ENCODE data around the gene C19orf38.

The C19orf38 gene

GRCh38 chr19:10817291-10818038 is 30.8 kb upstream of the C19orf38 start:
- Mint-ChIP-seq H3K4me1 (peaks cover 41% of the 10 kb centered on the region), H3K9me3 (no peaks in the 10 kb centered on the region), H3K4me3 (no peak overlapping the region), H3K27ac (peak overlapping the region; percentile 72), H3K36me3 (peaks cover 73% of the 10 kb centered on the region)
- ATAC-seq = no peak
- DNase-seq (ENCODE audit: low spot score in 2 of 2) = no peak

GRCh38 chr19:10818301-10819123 is 29.7 kb upstream of the C19orf38 start:
- Mint-ChIP-seq H3K4me1 (peaks cover 33% of the 10 kb centered on the region), H3K4me3 (no peak overlapping the region), H3K36me3 (peaks cover 75% of the 10 kb centered on the region), H3K27ac (peak overlapping the region; percentile 72), H3K9me3 (no peaks in the 10 kb centered on the region)
- DNase-seq (ENCODE audit: low spot score in 2 of 2) (no peak), ATAC-seq (no peak)

- no peaks in the 10 kb centered on the region for H3K9me3 Mint-ChIP-seq
- ATAC-seq (no peak), DNase-seq (ENCODE audit: low spot score in 2 of 2) (no peak)
- H3K36me3 Mint-ChIP-seq = peaks cover 76% of the 10 kb centered on the region
- H3K4me3 Mint-ChIP-seq = no peak overlapping the region
- H3K4me1 Mint-ChIP-seq = peaks cover 28% of the 10 kb centered on the region
- peak overlapping the region; percentile 96 for H3K27ac Mint-ChIP-seq
Measured at GRCh38 chr19:10819124-10820060, 28.8 kb upstream of the C19orf38 start.

- peak; percentile 51 for ATAC-seq
- peak overlapping the region; percentile 96 for H3K27ac Mint-ChIP-seq
Measured at GRCh38 chr19:10820173-10820572, 28.0 kb upstream of the C19orf38 start.

GRCh38 chr19:10823690-10824089 is 24.5 kb upstream of the C19orf38 start:
- Mint-ChIP-seq H3K9me3 (no peaks in the 10 kb centered on the region), H3K4me3 (no peak overlapping the region), H3K4me1 (peaks cover 16% of the 10 kb centered on the region), H3K27ac (peak overlapping the region; percentile 50), H3K36me3 (peaks cover 98% of the 10 kb centered on the region)
- no peak for ATAC-seq
- DNase-seq (ENCODE audit: low spot score in 2 of 2) = no peak

More at GRCh38 chr19:10820173-10820572, 28.0 kb upstream of the C19orf38 start:
- Mint-ChIP-seq H3K36me3 (peaks cover 77% of the 10 kb centered on the region), H3K4me3 (no peak overlapping the region), H3K9me3 (no peaks in the 10 kb centered on the region), H3K4me1 (peaks cover 20% of the 10 kb centered on the region)
- no peak for DNase-seq (ENCODE audit: low spot score in 2 of 2)

GRCh38 chr19:10826231-10826630 is 22.0 kb upstream of the C19orf38 start:
- DNase-seq (ENCODE audit: low spot score in 2 of 2) = no peak
- Mint-ChIP-seq H3K36me3 (peaks cover 97% of the 10 kb centered on the region), H3K27ac (peak overlapping the region; percentile 54), H3K4me3 (no peak overlapping the region), H3K9me3 (no peaks in the 10 kb centered on the region), H3K4me1 (no peaks in the 10 kb centered on the region)
- no peak for ATAC-seq

GRCh38 chr19:10826846-10827245 is 21.4 kb upstream of the C19orf38 start:
- no peak for ATAC-seq
- H3K27ac Mint-ChIP-seq = no peak overlapping the region
- no peak overlapping the region for H3K4me3 Mint-ChIP-seq
- no peaks in the 10 kb centered on the region for H3K4me1 Mint-ChIP-seq
- peaks cover 97% of the 10 kb centered on the region for H3K36me3 Mint-ChIP-seq
- DNase-seq (ENCODE audit: low spot score in 2 of 2) = no peak
- no peaks in the 10 kb centered on the region for H3K9me3 Mint-ChIP-seq

- H3K4me3 Mint-ChIP-seq = no peak overlapping the region
- no peaks in the 10 kb centered on the region for H3K9me3 Mint-ChIP-seq
- H3K27ac Mint-ChIP-seq = peak overlapping the region; percentile 63
- DNase-seq (ENCODE audit: low spot score in 2 of 2) (no peak), ATAC-seq (peak; percentile 38)
- H3K36me3 Mint-ChIP-seq = peaks cover 97% of the 10 kb centered on the region
- no peaks in the 10 kb centered on the region for H3K4me1 Mint-ChIP-seq
Measured at GRCh38 chr19:10828981-10829821, 19.0 kb upstream of the C19orf38 start.

GRCh38 chr19:10829967-10830366 is 18.2 kb upstream of the C19orf38 start:
- DNase-seq (ENCODE audit: low spot score in 2 of 2) (no peak), ATAC-seq (no peak)
- Mint-ChIP-seq H3K9me3 (no peaks in the 10 kb centered on the region), H3K4me1 (peaks cover under 1% of the 10 kb centered on the region), H3K36me3 (peaks cover 97% of the 10 kb centered on the region), H3K27ac (peak overlapping the region; percentile 63), H3K4me3 (no peak overlapping the region)

- no peak for ATAC-seq
- DNase-seq (ENCODE audit: low spot score in 2 of 2) = no peak
- Mint-ChIP-seq H3K36me3 (peaks cover 97% of the 10 kb centered on the region), H3K9me3 (no peaks in the 10 kb centered on the region), H3K4me1 (peaks cover 4% of the 10 kb centered on the region), H3K4me3 (no peak overlapping the region), H3K27ac (no peak overlapping the region)
Measured at GRCh38 chr19:10830370-10830769, 17.8 kb upstream of the C19orf38 start.

- Mint-ChIP-seq H3K4me1 (peaks cover 12% of the 10 kb centered on the region), H3K36me3 (peaks cover 97% of the 10 kb centered on the region), H3K27ac (peak overlapping the region; percentile 78), H3K4me3 (no peak overlapping the region), H3K9me3 (no peaks in the 10 kb centered on the region)
- ATAC-seq = no peak
- no peak for DNase-seq (ENCODE audit: low spot score in 2 of 2)
Measured at GRCh38 chr19:10830931-10831779, 17.1 kb upstream of the C19orf38 start.

GRCh38 chr19:10831987-10832938 is 16.0 kb upstream of the C19orf38 start:
- ATAC-seq (no peak), DNase-seq (ENCODE audit: low spot score in 2 of 2) (no peak)
- H3K4me1 Mint-ChIP-seq = peaks cover 20% of the 10 kb centered on the region
- H3K9me3 Mint-ChIP-seq = peaks cover 2% of the 10 kb centered on the region
- peak overlapping the region; percentile 78 for H3K27ac Mint-ChIP-seq
- H3K36me3 Mint-ChIP-seq = peaks cover 97% of the 10 kb centered on the region
- H3K4me3 Mint-ChIP-seq = no peak overlapping the region

- Mint-ChIP-seq H3K36me3 (peaks cover 94% of the 10 kb centered on the region), H3K27ac (no peak overlapping the region)
- ATAC-seq = no peak
Measured at GRCh38 chr19:10832939-10833296, 15.3 kb upstream of the C19orf38 start.

More at GRCh38 chr19:10832939-10833296, 15.3 kb upstream of the C19orf38 start:
- Mint-ChIP-seq H3K4me3 (no peak overlapping the region), H3K4me1 (peaks cover 20% of the 10 kb centered on the region), H3K9me3 (peaks cover 2% of the 10 kb centered on the region)
- no peak for DNase-seq (ENCODE audit: low spot score in 2 of 2)
